GM20000 (cell line): ENCODE data around the gene CCR3.

ENCODE experiments used
- DNase-seq: peaks from one replicate; pipeline ENCODE4 v3.0.0; 2012; ENCODE audit warnings: low spot score
- CTCF ChIP-seq: IDR thresholded peaks from 2 replicates; pipeline ENCODE4 v1.5.1; 2012; ENCODE audit warnings: mild to moderate bottlenecking, control low read depth; ENCODE audit errors: extremely low read depth, missing control alignments

The CCR3 gene

GRCh38 chr3:46258525-46258924 lies 16.3 kb downstream of the CCR3 start:
- no peak for TF ChIP-seq CTCF
- DNase-seq = no peak

GRCh38 chr3:46261926-46262594 lies 19.8 kb downstream of the CCR3 start:
- no peak for TF ChIP-seq CTCF
- no peak for DNase-seq

- no peak for DNase-seq
- TF ChIP-seq CTCF = no peak
Observed at GRCh38 chr3:46264002-46264401, 21.7 kb downstream of the CCR3 start.

GRCh38 chr3:46266598-46266997 lies 24.3 kb downstream of the CCR3 start:
- TF ChIP-seq CTCF = no peak
- no peak for DNase-seq

GRCh38 chr3:46269556-46269955 lies 27.3 kb downstream of the CCR3 start:
- TF ChIP-seq CTCF = no peak
- no peak for DNase-seq

GRCh38 chr3:46270474-46270873 lies 28.2 kb downstream of the CCR3 start:
- no peak for DNase-seq

More at GRCh38 chr3:46270474-46270873, 28.2 kb downstream of the CCR3 start:
- TF ChIP-seq CTCF = no peak
